Caco-2 (cell line): ENCODE results near the gene TOX3. TPM values are rescaled to one million over a fixed set of nuclear protein-coding genes. Genes with fewer than 3 reads are reported as not detected.
A peak's percentile ranks its signal among the peaks of the same experiment; 100 is the strongest.

Experiments
- BruUV-seq: library from RNA; stranded (reverse); fragments of 400-500 nt; replicated peaks from 2 replicates; lab custom pipeline; 2021; lab: Mats Ljungman, UMichigan
- CTCF ChIA-PET: fragments of 300-600 bp; sonication (Branson Sonifier 250); formaldehyde crosslinking; loops from one replicate; lab custom pipeline; 2022; ENCODE audit warnings: antibody characterized with exemption; lab: Charles Lee
- POLR2A ChIA-PET: fragments of 300-600 bp; sonication (Branson Sonifier 250); formaldehyde crosslinking; loops from one replicate; lab custom pipeline; 2022; ENCODE audit warnings: antibody characterized with exemption; lab: Charles Lee
- DNase-seq, 2 experiments: peaks; one replicate each; pipeline versions ENCODE4 v3.0.0 to v3.0.0-alpha.2; 2020 to 2022
- H3K27me3 ChIP-seq: replicated peaks from 2 replicates; pipeline ENCODE4 v1.6.0; 2011; ENCODE audit warnings: low read length; ENCODE audit not compliant: control insufficient read depth, insufficient read depth
- H3K36me3 ChIP-seq: 2 replicates; pipeline ENCODE4 v1.5.1; 2011; ENCODE audit warnings: low read length; ENCODE audit not compliant: control insufficient read depth, insufficient read depth
- H3K4me1 ChIP-seq: fragments of 250-450 bp; sonication (Bioruptor Pico); 2 replicates; pipeline ENCODE4 v1.5.1; 2020; ENCODE audit warnings: mild to moderate bottlenecking
- H3K4me3 ChIP-seq: 2 replicates; pipeline ENCODE4 v1.5.1; 2011; ENCODE audit warnings: low read depth, mild to moderate bottlenecking, control low read depth, low read length
- H3K9me3 ChIP-seq: fragments of 250-450 bp; sonication (Bioruptor Pico); 2 replicates; pipeline ENCODE4 v1.5.1; 2020; ENCODE audit warnings: mild to moderate bottlenecking, moderate library complexity
- H3K27ac Mint-ChIP-seq: one replicate; pipeline ENCODE4 v1.8.0; 2022; ENCODE audit warnings: mixed read lengths; ENCODE audit not compliant: unreplicated experiment
- H3K27me3 Mint-ChIP-seq: one replicate; pipeline ENCODE4 v1.8.0; 2022; ENCODE audit warnings: mixed read lengths; ENCODE audit not compliant: insufficient read depth, unreplicated experiment
- H3K36me3 Mint-ChIP-seq: one replicate; pipeline ENCODE4 v1.8.0; 2022; ENCODE audit warnings: mild to moderate bottlenecking, mixed read lengths; ENCODE audit not compliant: insufficient read depth, unreplicated experiment
- H3K4me1 Mint-ChIP-seq: one replicate; pipeline ENCODE4 v1.8.0; 2022; ENCODE audit warnings: low read depth, mixed read lengths; ENCODE audit not compliant: unreplicated experiment
- H3K4me3 Mint-ChIP-seq: one replicate; pipeline ENCODE4 v1.8.0; 2022; ENCODE audit warnings: mild to moderate bottlenecking, moderate library complexity, mixed read lengths; ENCODE audit not compliant: unreplicated experiment
- H3K9me3 Mint-ChIP-seq: one replicate; pipeline ENCODE4 v1.8.0; 2022; ENCODE audit warnings: mixed read lengths; ENCODE audit not compliant: unreplicated experiment
- intact Hi-C: fragments of 100-400 bp; cut with micrococcal nuclease; formaldehyde crosslinking; loops from one replicate; pipeline ENCODE4 v1.10.0; 2022; ENCODE audit not compliant: unreplicated experiment
- total RNA-seq: library from RNA; stranded (reverse); gene quantifications from 2 replicates; pipeline ENCODE4 v1.2.3, GENCODE V29; 2022
- TF ChIP-seq, protein P1 (sequence below), 2 experiments: fragments of 200-600 bp in 1 of 2; IDR thresholded peaks; 1 replicate in 1 of 2; 2 replicates in 1 of 2; pipeline versions ENCODE4 v1.5.1 to v1.8.0; 2011 to 2022; ENCODE audit warnings: antibody characterized with exemption in 1 of 2, control low read depth in 1 of 2, inconsistent platforms in 1 of 2, low read depth in 1 of 2, low read length in 1 of 2, mild to moderate bottlenecking in 1 of 2, moderate library complexity in 1 of 2; ENCODE audit not compliant: insufficient read depth in 1 of 2, severe bottlenecking in 1 of 2, unreplicated experiment in 1 of 2

The TOX3 gene
- total RNA-seq, 1 experiment from 2014 or later, result 3.6 TPM

DNA sequence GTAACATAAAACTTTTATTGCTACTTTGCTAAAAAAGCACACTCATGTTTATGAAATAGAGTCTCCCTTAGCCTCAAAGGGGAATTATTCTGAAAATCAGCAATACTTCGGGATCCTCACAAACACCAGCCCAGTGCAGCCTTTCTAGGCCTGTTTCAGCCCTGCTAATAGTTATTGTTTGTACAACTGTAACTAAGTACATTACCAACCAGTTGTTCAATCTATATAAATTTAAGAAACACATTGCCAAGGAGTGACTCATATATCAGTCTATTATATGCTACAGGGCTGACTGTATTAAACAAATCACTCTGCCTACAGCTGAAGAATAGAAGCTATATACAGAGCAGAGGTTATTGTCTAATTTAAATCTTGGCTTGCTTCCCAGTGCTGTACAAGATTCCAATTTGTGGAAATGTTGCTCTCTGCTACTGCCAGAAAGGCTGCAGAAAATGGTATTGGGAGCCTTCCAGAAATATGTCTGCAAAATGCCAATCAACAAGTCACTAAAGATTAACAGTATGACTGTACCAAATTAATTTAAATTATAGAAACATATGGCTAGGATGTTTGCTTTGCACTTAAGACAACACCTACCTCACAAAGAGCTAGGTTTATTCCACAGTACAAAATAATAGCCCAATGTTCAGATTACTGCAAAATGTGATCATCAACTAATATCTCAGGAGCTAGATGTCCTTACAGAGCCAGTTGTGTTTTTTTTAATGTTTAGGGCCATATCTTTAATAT lies 49.7 kb downstream of the TOX3 start:
- no peaks in the 10 kb centered on the region for H3K27me3 Mint-ChIP-seq
- no peak overlapping the region for H3K27ac Mint-ChIP-seq
- intact Hi-C loops, result no loop called here
- Histone ChIP-seq H3K27me3 (no peaks in the 10 kb centered on the region), H3K36me3 (0 out of 2 replicates have a peak, but pooled peaks cover 2% of the 10 kb centered on the region), H3K4me1 (peaks cover 24% of the 10 kb centered on the region), H3K9me3 (no peaks in the 10 kb centered on the region), H3K4me3 (no peak overlapping the region)
- DNase-seq, result no peak
- peaks cover 6% of the 10 kb centered on the region for H3K36me3 Mint-ChIP-seq
- POLR2A ChIA-PET, result no interaction called here
- CTCF ChIA-PET, result no interaction called here
- H3K4me3 Mint-ChIP-seq, result no peak overlapping the region
- TF ChIP-seq, protein P1, sequence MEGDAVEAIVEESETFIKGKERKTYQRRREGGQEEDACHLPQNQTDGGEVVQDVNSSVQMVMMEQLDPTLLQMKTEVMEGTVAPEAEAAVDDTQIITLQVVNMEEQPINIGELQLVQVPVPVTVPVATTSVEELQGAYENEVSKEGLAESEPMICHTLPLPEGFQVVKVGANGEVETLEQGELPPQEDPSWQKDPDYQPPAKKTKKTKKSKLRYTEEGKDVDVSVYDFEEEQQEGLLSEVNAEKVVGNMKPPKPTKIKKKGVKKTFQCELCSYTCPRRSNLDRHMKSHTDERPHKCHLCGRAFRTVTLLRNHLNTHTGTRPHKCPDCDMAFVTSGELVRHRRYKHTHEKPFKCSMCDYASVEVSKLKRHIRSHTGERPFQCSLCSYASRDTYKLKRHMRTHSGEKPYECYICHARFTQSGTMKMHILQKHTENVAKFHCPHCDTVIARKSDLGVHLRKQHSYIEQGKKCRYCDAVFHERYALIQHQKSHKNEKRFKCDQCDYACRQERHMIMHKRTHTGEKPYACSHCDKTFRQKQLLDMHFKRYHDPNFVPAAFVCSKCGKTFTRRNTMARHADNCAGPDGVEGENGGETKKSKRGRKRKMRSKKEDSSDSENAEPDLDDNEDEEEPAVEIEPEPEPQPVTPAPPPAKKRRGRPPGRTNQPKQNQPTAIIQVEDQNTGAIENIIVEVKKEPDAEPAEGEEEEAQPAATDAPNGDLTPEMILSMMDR (IDR thresholded peaks at IDR 0.05; ENCODE audit: insufficient read depth in 1 of 2, low read depth in 1 of 2, low read length in 1 of 2, severe bottlenecking in 1 of 2, unreplicated experiment in 1 of 2), result no peak
- BruUV-seq, result no TSS peak
- peaks cover 31% of the 10 kb centered on the region for H3K4me1 Mint-ChIP-seq
- H3K9me3 Mint-ChIP-seq, result no peaks in the 10 kb centered on the region

DNA sequence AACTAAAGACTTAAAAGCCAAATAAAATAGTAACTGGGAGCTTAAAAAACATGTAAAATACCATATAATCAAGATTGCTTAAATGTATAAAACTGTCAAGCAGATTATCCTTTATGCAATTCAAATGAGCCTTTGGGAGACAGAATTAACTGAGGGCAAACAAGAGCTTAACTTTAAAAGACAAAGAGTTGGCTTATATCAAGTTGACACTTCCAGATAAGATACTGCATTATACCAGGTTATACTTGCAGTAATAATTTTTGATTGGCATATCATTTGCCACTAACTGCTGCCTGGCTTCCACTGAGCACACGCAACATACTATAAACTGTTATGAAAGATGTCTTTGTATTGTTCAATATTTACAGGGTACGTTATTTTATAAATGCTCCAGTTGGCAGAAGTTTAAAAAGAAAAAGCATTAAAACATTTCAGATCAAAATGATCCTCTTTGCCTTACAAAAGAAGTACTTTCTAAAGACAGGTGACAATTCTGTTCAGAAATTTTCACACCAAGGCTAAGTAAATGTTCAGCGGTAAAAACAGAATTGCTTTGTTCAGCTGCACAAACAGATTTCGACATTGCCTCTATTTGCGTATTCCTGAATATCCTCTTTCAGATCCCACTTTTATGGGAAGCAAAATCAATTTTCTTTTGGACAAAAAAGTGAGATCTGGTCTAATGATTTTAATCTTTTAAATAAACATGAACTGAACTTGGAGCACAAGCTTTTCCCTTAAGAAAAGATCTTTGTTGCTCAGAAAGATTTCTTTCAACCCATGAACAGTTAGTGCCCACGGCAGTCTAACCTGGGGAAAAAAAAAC lies 50.7 kb downstream of the TOX3 start:
- peaks cover 7% of the 10 kb centered on the region for H3K36me3 Mint-ChIP-seq
- Histone ChIP-seq H3K9me3 (no peaks in the 10 kb centered on the region), H3K36me3 (0 out of 2 replicates have a peak, but pooled peaks cover 2% of the 10 kb centered on the region), H3K27me3 (no peaks in the 10 kb centered on the region), H3K4me3 (no peak overlapping the region), H3K4me1 (peaks cover 24% of the 10 kb centered on the region)
- H3K9me3 Mint-ChIP-seq, result peaks cover 3% of the 10 kb centered on the region
- DNase-seq, result no peak
- H3K27me3 Mint-ChIP-seq, result no peaks in the 10 kb centered on the region
- no peak overlapping the region for H3K4me3 Mint-ChIP-seq
- ChIA-PET POLR2A (no interaction called here), CTCF (no interaction called here)
- H3K4me1 Mint-ChIP-seq, result peaks cover 32% of the 10 kb centered on the region
- intact Hi-C loops, result no loop called here
- no TSS peak for BruUV-seq
- peak overlapping the region; percentile 45 for H3K27ac Mint-ChIP-seq
- TF ChIP-seq, protein P1 (IDR thresholded peaks at IDR 0.05; ENCODE audit: insufficient read depth in 1 of 2, low read depth in 1 of 2, low read length in 1 of 2, severe bottlenecking in 1 of 2, unreplicated experiment in 1 of 2), result no peak

DNA sequence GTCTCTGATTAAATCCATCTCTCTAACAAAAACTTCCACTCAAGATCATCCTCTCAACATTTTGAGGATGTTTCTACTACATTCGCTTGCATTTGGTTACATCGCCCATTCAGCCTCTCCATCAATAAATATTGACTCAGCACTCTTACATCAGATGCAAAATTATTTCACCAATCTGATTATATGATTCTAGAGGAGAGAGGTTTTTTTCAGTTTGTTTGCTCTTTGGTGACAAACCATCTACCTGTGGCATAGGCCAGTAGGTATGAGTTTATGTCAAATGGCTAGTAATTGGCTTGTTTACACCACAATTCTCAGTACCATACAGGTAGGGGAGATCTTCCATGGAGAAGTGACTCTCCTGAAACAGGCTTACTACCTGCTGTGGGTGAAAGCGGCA lies 52.3 kb downstream of the TOX3 start:
- no peaks in the 10 kb centered on the region for H3K27me3 ChIP-seq
- peak in 1 of 2 experiments; percentile 27 for DNase-seq
- peaks cover 24% of the 10 kb centered on the region for H3K4me1 ChIP-seq
- peaks cover 9% of the 10 kb centered on the region for H3K9me3 Mint-ChIP-seq
- CTCF ChIA-PET, result no interaction called here
- peaks cover 12% of the 10 kb centered on the region for H3K36me3 Mint-ChIP-seq
- intact Hi-C loops, result loop anchor here (5.0 kb wide), 1 partner anchor 53 kb away; the partner anchor contains the start of gene TOX3
- H3K9me3 ChIP-seq, result no peaks in the 10 kb centered on the region
- BruUV-seq, result no TSS peak
- no peak overlapping the region for H3K4me3 ChIP-seq
- H3K4me1 Mint-ChIP-seq, result peaks cover 38% of the 10 kb centered on the region
- TF ChIP-seq, protein P1 (IDR thresholded peaks at IDR 0.05; ENCODE audit: insufficient read depth in 1 of 2, low read depth in 1 of 2, low read length in 1 of 2, severe bottlenecking in 1 of 2, unreplicated experiment in 1 of 2), result no peak
- POLR2A ChIA-PET, result no interaction called here
- H3K4me3 Mint-ChIP-seq, result no peak overlapping the region
- H3K36me3 ChIP-seq, result 0 out of 2 replicates have a peak, but pooled peaks cover 2% of the 10 kb centered on the region
- H3K27ac Mint-ChIP-seq, result peak overlapping the region; percentile 91
- no peaks in the 10 kb centered on the region for H3K27me3 Mint-ChIP-seq
